ENCODE data around the gene IFNGR2. TPM values are rescaled to one million over a fixed set of nuclear protein-coding genes. Genes with fewer than 3 reads are reported as not detected.

The IFNGR2 gene
- total RNA-seq, 1 experiment from 2014 or later, result 47.9 TPM

DNA sequence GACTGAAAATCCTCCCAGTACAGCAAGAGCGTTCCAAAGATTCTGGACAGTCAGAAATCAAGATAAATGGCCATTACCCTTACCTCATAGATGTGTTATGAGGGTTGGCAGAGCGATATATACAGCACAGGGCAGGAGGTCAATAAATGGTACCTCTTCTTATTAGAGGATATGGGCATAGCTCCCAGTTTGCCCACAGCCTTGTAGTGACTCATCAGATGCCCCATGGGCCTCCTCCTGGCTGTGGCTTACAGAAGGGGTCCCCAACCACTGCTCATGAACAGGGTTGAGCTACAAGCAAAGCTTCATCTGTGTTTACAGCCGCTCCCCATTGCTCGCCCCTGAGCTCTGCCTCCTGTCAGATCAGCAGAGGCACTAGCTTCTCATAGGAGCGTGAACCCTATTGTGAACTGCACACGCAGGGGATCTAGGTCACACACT, 7.3 kb upstream of the IFNGR2 start:
- Histone ChIP-seq H3K27me3 (ENCODE audit: control insufficient read depth, insufficient read depth, low read length) (no peaks in the 10 kb centered on the region), H3K4me1 (ENCODE audit: control insufficient read depth, insufficient read depth, low read length) (peaks cover 3% of the 10 kb centered on the region; the same call in 1 of the 2 replicates), H3K4me3 (ENCODE audit: low read depth in 2 of 2, low read length in 2 of 2) (no peak overlapping the region), H3K9me3 (ENCODE audit: control insufficient read depth, insufficient read depth, low read depth, low read length) (no peaks in the 10 kb centered on the region), H3K27ac (ENCODE audit: low read length) (no peak overlapping the region), H3K36me3 (ENCODE audit: control insufficient read depth, insufficient read depth, low read length) (no peaks in the 10 kb centered on the region)
- in situ Hi-C loops (cut with HindIII; ENCODE audit: low pct_unique_long_range_greater_than_20kb, low sequenced_read_pairs) (no loop called here), intact Hi-C loops (cut with micrococcal nuclease; ENCODE audit: unreplicated experiment) (no loop called here)
- TF ChIP-seq TCF7L2 (IDR thresholded peaks at IDR 0.05; ENCODE audit: low read depth, low read length) (no peak), POLR2AphosphoS5 (IDR thresholded peaks at IDR 0.05; ENCODE audit: low read depth, low read length) (no peak), REST (IDR thresholded peaks at IDR 0.05; ENCODE audit: insufficient read depth in 1 of 2, low read depth in 2 of 2, low read length in 1 of 2) (no peak), SIN3A (IDR thresholded peaks at IDR 0.05; ENCODE audit: borderline replicate concordance, insufficient read depth, low read depth, low read length) (no peak)
- TF ChIP-seq, protein P1, sequence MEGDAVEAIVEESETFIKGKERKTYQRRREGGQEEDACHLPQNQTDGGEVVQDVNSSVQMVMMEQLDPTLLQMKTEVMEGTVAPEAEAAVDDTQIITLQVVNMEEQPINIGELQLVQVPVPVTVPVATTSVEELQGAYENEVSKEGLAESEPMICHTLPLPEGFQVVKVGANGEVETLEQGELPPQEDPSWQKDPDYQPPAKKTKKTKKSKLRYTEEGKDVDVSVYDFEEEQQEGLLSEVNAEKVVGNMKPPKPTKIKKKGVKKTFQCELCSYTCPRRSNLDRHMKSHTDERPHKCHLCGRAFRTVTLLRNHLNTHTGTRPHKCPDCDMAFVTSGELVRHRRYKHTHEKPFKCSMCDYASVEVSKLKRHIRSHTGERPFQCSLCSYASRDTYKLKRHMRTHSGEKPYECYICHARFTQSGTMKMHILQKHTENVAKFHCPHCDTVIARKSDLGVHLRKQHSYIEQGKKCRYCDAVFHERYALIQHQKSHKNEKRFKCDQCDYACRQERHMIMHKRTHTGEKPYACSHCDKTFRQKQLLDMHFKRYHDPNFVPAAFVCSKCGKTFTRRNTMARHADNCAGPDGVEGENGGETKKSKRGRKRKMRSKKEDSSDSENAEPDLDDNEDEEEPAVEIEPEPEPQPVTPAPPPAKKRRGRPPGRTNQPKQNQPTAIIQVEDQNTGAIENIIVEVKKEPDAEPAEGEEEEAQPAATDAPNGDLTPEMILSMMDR (IDR thresholded peaks at IDR 0.05), result no peak
- no TSS peak for BruUV-seq (replicated peaks)
- POLR2A ChIA-PET, result interaction anchor here (0.6 kb wide), 1 partner anchor 168 kb away, joined by 3 read pairs; no protein-coding TSS in a partner anchor
- CTCF ChIA-PET, result no interaction called here
- ATAC-seq (no peak), DNase-seq (ENCODE audit: low read depth, low spot score) (no peak)

GRCh38 chr21:33396436-33396835, 6.8 kb upstream of the IFNGR2 start:
- ATAC-seq, result no peak
- in situ Hi-C loops (cut with HindIII; ENCODE audit: low pct_unique_long_range_greater_than_20kb, low sequenced_read_pairs), result no loop called here

More at GRCh38 chr21:33396436-33396835, 6.8 kb upstream of the IFNGR2 start:
- no TSS peak for BruUV-seq (replicated peaks)
- intact Hi-C loops (cut with micrococcal nuclease; ENCODE audit: unreplicated experiment), result no loop called here
- no peaks in the 10 kb centered on the region for H3K27me3 ChIP-seq (ENCODE audit: control insufficient read depth, insufficient read depth, low read length)
- no peak overlapping the region for H3K4me3 ChIP-seq (ENCODE audit: low read depth in 2 of 2, low read length in 2 of 2)
- H3K27ac ChIP-seq (ENCODE audit: low read length), result no peak overlapping the region
- no peaks in the 10 kb centered on the region for H3K9me3 ChIP-seq (ENCODE audit: control insufficient read depth, insufficient read depth, low read depth, low read length)
- H3K36me3 ChIP-seq (ENCODE audit: control insufficient read depth, insufficient read depth, low read length), result no peaks in the 10 kb centered on the region
- ChIA-PET CTCF (no interaction called here), POLR2A (no interaction called here)
- peaks cover 3% of the 10 kb centered on the region; the same call in 1 of the 2 replicates for H3K4me1 ChIP-seq (ENCODE audit: control insufficient read depth, insufficient read depth, low read length)
- TF ChIP-seq, protein P1 (IDR thresholded peaks at IDR 0.05), result no peak
- TF ChIP-seq REST (IDR thresholded peaks at IDR 0.05; ENCODE audit: insufficient read depth in 1 of 2, low read depth in 2 of 2, low read length in 1 of 2) (no peak), TCF7L2 (IDR thresholded peaks at IDR 0.05; ENCODE audit: low read depth, low read length) (no peak), SIN3A (IDR thresholded peaks at IDR 0.05; ENCODE audit: borderline replicate concordance, insufficient read depth, low read depth, low read length) (no peak), POLR2AphosphoS5 (IDR thresholded peaks at IDR 0.05; ENCODE audit: low read depth, low read length) (no peak)
- DNase-seq (ENCODE audit: low read depth, low spot score), result no peak
